ENCODE measurements around the gene ZNF223. TPM values are rescaled to one million over a fixed set of nuclear protein-coding genes. Genes with fewer than 3 reads are reported as not detected.
A peak's percentile ranks its signal among the peaks of the same experiment; 100 is the strongest.

ZNF223 gene
- total RNA-seq (2021; ENCODE audit: unreplicated experiment): 2.2 TPM
- 1.8 TPM for polyA plus RNA-seq (2012; ENCODE audit: insufficient read length)
- percentile 45 among the genes with signal in this experiment for Bru-seq, nascent RNA
- BruChase-seq, experiment 1, labeled RNA remaining after a 2-hour chase: percentile 58 among the genes with signal in this experiment
- BruChase-seq, experiment 2, labeled RNA remaining after a 6-hour chase: percentile 34 among the genes with signal in this experiment
- long read RNA-seq, partial matches to known transcripts: 0 of 4 reads
- long read RNA-seq, other reads (novel, unspliced or antisense): 2 of 4 reads

DNA sequence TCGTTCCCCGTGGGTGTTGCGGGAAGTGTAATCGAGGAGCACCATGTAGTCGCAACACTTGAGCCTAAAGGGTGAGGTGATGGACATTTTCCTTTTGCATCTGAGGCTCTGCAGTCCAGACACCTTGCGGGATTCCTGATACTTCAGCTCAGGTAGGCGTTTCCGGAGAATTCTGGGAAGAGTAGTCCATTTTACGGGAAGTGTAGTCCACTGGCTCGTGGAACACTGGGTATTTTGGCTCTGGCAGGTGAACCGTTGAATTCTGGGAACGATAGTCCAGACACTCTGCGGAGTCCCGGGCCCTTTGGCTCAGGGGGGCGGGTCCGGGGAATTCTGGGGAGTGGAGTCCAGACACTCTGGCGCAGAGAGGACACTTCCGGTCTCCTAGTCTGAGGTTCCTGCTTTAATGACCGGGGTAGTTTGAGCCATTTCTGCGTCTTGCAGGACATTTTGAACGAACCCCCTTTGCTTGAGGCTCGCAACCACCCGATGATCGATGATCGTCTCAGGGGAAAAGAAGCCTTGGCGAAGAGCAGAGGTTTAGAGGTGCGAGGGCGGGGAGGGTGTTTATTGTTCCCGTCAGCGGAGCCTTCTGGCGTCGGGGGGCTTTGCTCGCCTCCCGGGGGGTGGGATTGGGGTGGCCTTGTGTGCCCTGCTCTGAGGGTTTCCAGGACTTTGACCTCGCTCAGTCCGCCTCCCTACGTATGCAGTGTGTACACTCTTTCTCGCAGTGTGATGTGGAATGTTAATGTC is at the start of gene ZNF223:
TSS of gene ZNF223 (plus strand) at position 387 of the 753 bp plus-strand sequence. CDS start 3,141 bp downstream, outside the sequence.
- POLR2A ChIA-PET: no interaction called here
- BruUV-seq (replicated peaks): no TSS peak
- TF ChIP-seq SIN3A (IDR thresholded peaks at IDR 0.05; ENCODE audit: borderline replicate concordance, insufficient read depth, low read depth, low read length): 0 out of 2 replicates have a peak, but pooled peaks have one; percentile 36
- peak; percentile 62; the same call in 1 of the 2 replicates for TF ChIP-seq POLR2AphosphoS5 (IDR thresholded peaks at IDR 0.05; ENCODE audit: low read depth, low read length)
- TF ChIP-seq, protein P1, sequence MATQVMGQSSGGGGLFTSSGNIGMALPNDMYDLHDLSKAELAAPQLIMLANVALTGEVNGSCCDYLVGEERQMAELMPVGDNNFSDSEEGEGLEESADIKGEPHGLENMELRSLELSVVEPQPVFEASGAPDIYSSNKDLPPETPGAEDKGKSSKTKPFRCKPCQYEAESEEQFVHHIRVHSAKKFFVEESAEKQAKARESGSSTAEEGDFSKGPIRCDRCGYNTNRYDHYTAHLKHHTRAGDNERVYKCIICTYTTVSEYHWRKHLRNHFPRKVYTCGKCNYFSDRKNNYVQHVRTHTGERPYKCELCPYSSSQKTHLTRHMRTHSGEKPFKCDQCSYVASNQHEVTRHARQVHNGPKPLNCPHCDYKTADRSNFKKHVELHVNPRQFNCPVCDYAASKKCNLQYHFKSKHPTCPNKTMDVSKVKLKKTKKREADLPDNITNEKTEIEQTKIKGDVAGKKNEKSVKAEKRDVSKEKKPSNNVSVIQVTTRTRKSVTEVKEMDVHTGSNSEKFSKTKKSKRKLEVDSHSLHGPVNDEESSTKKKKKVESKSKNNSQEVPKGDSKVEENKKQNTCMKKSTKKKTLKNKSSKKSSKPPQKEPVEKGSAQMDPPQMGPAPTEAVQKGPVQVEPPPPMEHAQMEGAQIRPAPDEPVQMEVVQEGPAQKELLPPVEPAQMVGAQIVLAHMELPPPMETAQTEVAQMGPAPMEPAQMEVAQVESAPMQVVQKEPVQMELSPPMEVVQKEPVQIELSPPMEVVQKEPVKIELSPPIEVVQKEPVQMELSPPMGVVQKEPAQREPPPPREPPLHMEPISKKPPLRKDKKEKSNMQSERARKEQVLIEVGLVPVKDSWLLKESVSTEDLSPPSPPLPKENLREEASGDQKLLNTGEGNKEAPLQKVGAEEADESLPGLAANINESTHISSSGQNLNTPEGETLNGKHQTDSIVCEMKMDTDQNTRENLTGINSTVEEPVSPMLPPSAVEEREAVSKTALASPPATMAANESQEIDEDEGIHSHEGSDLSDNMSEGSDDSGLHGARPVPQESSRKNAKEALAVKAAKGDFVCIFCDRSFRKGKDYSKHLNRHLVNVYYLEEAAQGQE (IDR thresholded peaks at IDR 0.05; ENCODE audit: insufficient read depth in 1 of 2, low read depth in 2 of 2, low read length in 1 of 2): no peak
- no peak for TF ChIP-seq TCF7L2 (IDR thresholded peaks at IDR 0.05; ENCODE audit: low read depth, low read length)
- TF ChIP-seq, protein P2, sequence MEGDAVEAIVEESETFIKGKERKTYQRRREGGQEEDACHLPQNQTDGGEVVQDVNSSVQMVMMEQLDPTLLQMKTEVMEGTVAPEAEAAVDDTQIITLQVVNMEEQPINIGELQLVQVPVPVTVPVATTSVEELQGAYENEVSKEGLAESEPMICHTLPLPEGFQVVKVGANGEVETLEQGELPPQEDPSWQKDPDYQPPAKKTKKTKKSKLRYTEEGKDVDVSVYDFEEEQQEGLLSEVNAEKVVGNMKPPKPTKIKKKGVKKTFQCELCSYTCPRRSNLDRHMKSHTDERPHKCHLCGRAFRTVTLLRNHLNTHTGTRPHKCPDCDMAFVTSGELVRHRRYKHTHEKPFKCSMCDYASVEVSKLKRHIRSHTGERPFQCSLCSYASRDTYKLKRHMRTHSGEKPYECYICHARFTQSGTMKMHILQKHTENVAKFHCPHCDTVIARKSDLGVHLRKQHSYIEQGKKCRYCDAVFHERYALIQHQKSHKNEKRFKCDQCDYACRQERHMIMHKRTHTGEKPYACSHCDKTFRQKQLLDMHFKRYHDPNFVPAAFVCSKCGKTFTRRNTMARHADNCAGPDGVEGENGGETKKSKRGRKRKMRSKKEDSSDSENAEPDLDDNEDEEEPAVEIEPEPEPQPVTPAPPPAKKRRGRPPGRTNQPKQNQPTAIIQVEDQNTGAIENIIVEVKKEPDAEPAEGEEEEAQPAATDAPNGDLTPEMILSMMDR (IDR thresholded peaks at IDR 0.05): no peak
- DNase-seq (ENCODE audit: low read depth, low spot score): peak; percentile 69
- peak; percentile 100 for ATAC-seq
- Histone ChIP-seq H3K4me3 (ENCODE audit: low read depth in 2 of 2, low read length in 2 of 2) (peak within 1 kb of the TSS; percentile 78 to 97), H3K27me3 (ENCODE audit: control insufficient read depth, insufficient read depth, low read length) (no peaks in the 10 kb centered on the region), H3K27ac (ENCODE audit: low read length) (peak within 1 kb of the TSS; percentile 79), H3K4me1 (ENCODE audit: control insufficient read depth, insufficient read depth, low read length) (no peaks in the 10 kb centered on the region; the same call in 1 of the 2 replicates), H3K36me3 (ENCODE audit: control insufficient read depth, insufficient read depth, low read length) (no peaks in the 10 kb centered on the region), H3K9me3 (ENCODE audit: control insufficient read depth, insufficient read depth, low read depth, low read length) (no peaks in the 10 kb centered on the region)
- intact Hi-C loops (cut with micrococcal nuclease; ENCODE audit: unreplicated experiment): no loop called here
- in situ Hi-C loops (cut with HindIII; ENCODE audit: low pct_unique_long_range_greater_than_20kb, low sequenced_read_pairs): no loop called here
- CTCF ChIA-PET: no interaction called here

DNA sequence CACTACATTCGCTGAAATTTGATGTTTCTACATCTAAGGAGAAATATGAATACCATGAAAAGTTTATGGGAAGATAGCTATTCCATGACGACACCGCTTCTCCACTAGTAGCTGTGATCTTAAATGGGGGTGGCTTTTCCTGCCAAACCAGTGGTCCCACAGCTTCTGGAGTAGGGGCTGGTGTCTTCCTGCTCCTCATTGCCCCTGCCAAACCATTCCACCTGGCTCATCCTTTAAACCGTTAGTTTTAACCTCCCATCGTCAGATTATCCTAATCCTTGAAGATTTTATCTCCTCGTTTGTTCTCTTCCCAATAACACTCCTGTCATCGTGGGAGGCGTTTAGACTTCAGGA is 49.6 kb upstream of the ZNF223 start:
- no peaks in the 10 kb centered on the region for H3K9me3 ChIP-seq (ENCODE audit: control insufficient read depth, insufficient read depth, low read depth, low read length)
- intact Hi-C loops (cut with micrococcal nuclease; ENCODE audit: unreplicated experiment): no loop called here
- peak overlapping the region; percentile 93 for H3K27ac ChIP-seq (ENCODE audit: low read length)
- no peaks in the 10 kb centered on the region; the same call in none of the 2 replicates for H3K4me1 ChIP-seq (ENCODE audit: control insufficient read depth, insufficient read depth, low read length)
- H3K27me3 ChIP-seq (ENCODE audit: control insufficient read depth, insufficient read depth, low read length): no peaks in the 10 kb centered on the region
- peaks cover 3% of the 10 kb centered on the region; the same call in 1 of the 2 replicates for H3K36me3 ChIP-seq (ENCODE audit: control insufficient read depth, insufficient read depth, low read length)
- no TSS peak for BruUV-seq (replicated peaks)
- in situ Hi-C loops (cut with HindIII; ENCODE audit: low pct_unique_long_range_greater_than_20kb, low sequenced_read_pairs): no loop called here
- ATAC-seq (no peak), DNase-seq (ENCODE audit: low read depth, low spot score) (no peak)
- peak overlapping the region; percentile 73 to 92 for H3K4me3 ChIP-seq (ENCODE audit: low read depth in 2 of 2, low read length in 2 of 2)
- TF ChIP-seq, protein P1 (IDR thresholded peaks at IDR 0.05; ENCODE audit: insufficient read depth in 1 of 2, low read depth in 2 of 2, low read length in 1 of 2): no peak
- TF ChIP-seq SIN3A (IDR thresholded peaks at IDR 0.05; ENCODE audit: borderline replicate concordance, insufficient read depth, low read depth, low read length): no peak
- ChIA-PET POLR2A (no interaction called here), CTCF (no interaction called here)
